GM18499 (cell line): ENCODE results near the gene CBX3.
"Not testable (repeated sequence)": the region's sequence is repeated elsewhere in the genome, so short reads cannot be mapped to it uniquely, and the experiment has no call there.

Experiments used
- ATAC-seq: cut with Tn5 transposase; IDR thresholded peaks from one replicate; pipeline ENCODE4 v1.9.1; 2021; ENCODE audit warnings: moderate number of reproducible peaks; ENCODE audit not compliant: insufficient read depth, unreplicated experiment

CBX3 gene

DNA sequence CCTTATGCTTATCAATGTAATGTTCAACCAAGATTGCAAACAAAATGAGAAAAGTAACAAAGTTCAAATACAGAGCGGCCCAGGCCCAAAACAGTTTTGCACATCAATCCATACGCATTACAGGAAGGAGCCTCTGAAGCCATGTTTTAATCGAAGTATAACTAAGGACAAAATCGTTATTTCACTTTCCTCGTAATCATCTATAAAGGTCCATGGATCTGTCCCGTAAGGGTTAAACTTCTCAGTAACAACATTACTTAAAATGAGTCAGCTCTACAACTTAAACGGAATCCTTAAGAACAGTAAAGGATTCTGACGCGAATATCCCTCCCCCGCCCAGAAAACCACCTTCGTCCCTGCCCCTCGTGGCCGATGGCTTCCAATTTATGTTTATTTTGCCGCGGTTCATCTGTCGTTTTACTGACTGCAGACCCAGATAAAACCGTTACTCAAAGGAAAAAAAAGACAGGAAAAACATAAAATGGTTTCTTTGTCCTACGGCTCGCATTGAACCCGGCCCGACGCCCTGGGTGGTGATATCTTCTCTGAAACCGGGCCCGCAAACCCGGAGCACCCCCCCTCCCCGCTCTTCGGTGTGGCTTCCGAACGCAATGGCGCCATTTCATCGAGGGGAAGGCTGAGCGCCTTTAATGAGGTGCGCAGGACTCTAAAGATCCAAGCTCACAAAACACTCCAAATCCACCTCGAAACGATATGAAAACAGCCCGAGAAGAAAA lies 2.1 kb upstream of the CBX3 start:
- ATAC-seq = no peak

DNA sequence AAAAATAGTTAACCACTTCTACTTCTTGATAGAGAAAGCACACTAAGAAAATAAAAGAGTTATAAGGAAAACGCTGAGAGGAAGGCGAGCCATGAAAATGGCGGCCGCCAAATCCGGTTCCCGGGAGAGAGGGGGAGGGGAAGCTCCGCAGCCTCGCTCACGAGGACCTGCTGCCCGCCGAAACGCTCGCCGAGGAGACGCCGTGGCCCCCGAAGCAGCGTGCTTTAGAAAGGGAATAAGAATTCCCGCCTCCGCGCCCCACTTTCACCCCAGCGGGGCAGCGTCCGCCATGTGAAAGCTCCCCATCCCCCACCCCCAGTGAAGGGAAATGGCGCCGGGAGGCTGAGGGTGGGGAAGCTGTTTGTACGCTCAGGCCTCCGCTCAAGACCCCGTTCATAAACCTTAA lies 1.5 kb upstream of the CBX3 start:
- peak; percentile 1 for ATAC-seq

DNA sequence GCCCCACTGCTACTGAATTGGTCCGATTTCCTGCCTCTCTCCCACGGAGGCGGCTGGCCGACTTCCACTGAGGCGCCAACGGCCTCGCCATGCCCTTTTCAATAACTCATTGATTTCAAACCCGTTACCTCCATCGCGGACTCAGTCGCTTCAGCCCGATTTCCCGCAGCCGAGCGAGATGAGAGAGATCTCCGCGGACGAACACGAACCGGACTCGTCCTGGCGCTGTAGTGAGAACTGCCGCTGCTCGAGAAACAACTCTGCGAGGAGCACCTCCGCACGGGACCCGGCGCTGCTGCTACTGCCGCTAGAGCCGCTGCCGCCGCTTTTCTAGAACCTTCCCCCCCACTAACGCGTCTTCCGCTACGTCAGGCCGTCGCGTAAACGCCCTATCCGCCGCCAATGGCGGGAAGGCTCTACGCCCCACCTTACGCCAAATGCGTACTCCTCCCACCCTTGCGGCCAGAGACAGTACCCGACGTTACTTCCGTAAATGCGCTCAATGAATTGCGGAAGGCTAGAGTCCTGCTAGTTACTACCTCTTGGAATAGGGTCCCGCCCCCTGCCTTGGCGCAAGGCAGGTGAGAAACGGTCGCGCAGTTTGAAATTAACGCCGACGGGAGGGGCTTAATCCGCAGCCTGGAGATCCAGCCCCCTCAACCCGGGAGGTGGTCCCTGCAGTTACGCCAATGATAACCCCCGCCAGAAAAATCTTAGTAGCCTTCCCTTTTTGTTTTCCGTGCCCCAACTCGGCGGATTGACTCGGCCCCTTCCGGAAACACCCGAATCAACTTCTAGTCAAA lies 900 bp upstream of the CBX3 start, which contains the start of gene HNRNPA2B1:
Gene HNRNPA2B1 (minus strand): TSS at position 303 of the 803 bp plus-strand sequence. CDS start 169 bp downstream, at position 134.
- peak; percentile 48 for ATAC-seq

DNA sequence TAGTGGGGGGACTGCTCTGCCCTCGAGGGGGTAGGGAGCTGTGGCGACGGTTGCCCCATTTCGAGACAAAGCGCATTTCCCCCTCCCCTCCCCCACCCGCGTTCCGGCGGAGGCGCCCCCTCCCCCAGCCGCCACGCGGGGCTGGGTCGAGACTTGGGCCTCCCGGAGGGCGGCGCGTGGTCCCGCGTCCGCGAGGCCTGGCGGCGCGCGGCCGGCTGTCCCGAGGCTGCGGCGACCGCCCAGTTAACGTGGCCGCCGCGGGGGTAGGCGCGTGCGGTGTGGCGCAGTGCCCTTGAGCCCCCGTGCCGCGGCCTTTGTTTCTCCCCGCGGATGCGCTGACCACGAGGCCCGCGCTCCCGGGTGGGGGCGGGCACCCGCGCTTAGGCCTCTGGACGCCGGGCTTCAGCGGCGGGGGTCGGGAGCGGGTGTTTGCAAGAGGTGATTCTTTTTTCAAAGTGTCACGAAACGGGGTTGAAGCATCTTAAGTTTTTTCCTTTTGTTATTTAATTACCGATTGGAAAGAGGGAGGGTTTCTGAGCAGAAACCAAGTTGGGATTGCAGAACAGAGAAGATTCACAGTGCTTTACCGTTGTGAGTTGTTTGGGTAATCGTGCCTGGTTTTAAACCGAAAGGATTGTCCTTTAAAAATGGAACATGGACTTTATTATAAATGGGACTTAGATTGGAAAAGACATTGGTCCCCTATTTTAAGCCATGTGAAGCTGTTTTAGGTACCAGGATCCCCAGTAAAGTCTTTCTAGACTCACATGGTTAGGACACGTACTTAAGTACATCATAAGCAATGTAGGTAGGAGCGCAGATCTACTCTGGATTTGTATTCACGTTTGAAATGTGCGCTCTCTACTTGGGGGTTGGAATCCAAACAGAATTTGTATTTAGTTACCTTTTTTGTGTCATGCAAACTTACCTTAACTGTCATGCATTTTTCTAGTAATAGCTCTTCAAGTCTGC lies 760 bp downstream of the CBX3 start:
- ATAC-seq = no peak

GRCh38 chr7:26203016-26203415 lies 1.5 kb downstream of the CBX3 start:
- no peak for ATAC-seq

- no peak for ATAC-seq
Observed at GRCh38 chr7:26208040-26208439, 6.5 kb downstream of the CBX3 start.

DNA sequence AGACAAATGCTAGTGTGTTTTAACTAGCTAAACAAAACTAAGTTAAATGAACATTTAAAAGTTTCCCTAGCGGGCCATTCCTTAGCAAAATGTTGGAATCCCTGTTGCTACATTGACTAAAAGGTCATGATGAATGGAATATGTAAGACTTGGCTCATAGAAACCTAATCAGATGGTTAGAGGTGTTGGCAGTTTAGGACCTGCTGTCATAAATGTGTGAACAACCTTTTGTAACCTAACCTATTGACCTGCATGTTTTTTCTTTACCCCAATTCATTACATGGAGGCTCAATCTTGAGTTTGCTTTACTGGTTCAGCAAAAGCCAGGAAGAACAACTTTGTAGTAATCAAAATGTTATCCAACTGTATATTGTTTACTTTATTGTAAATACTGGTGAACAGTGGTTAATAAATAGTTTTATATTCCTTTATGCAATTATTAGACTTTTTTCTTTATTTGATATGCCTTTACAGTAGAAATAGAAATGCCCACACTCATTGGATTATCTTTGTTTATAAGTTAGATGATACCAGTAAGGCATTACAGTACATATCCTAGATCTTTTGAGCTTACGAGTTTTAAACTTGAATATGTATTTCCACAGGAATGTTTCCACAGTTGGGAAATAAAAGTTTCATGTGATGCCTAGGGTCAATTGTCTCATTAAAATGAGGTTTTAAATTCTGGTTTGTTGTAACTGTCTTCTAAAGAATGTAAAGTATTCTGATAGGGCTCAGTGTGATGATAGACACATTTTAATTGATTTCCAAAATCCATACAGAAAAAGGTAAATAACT lies 11.6 kb downstream of the CBX3 start:
- ATAC-seq = no peak

DNA sequence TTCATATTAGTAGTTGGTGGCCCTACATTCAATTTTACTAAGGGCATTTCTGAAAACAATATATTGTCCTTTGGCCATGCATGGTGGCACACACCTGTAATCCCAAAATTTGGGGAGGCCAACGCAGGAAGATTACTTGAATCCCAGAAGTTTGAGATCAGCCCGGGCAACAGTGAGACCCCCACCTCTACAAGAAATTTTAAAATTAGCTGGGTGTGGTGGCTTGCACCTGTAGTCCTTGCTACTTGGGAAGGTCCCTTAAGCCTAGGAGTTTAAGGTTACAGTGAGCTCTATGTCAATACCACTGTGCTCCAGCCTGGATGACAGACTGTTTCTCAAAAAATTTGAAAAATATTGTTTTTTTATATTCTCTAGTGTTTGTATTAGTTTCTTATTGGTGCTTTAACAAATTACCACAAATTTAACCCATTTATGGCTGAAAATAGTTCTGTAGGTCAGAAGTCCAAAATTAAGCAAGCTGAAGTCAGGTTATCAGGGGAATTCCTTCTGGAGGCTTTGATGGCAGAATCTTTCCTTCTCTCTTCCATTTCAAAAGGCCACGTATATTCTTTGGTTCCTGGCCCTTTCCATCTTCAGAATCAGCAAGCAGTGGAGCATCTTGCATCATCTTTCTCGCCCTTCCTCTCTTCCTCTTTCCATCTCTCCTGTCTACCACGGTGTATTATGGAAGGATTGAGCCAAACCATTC lies 12.4 kb downstream of the CBX3 start:
- ATAC-seq = no peak

GRCh38 chr7:26216049-26216448 lies 14.5 kb downstream of the CBX3 start:
- ATAC-seq = no peak

DNA sequence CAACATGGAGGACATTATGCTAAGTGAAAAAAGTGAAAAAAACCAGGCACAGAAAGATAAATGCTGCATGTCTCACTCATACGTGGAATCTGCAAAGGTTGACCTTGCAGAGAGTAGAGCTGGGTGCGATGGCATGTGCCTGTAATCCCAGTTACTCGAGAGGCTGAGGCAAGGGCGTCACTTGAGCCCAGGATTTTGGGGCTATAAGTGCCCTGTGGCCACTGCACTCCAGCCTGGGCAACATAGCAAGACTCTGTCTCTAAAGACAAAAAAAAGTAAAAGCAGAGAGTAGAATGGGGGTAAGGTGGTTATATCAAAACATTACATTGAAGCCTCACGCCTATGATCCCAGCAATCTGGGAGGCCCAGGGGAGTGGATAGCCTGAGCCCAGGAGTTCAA lies 22.8 kb downstream of the CBX3 start:
- ATAC-seq = no peak

DNA sequence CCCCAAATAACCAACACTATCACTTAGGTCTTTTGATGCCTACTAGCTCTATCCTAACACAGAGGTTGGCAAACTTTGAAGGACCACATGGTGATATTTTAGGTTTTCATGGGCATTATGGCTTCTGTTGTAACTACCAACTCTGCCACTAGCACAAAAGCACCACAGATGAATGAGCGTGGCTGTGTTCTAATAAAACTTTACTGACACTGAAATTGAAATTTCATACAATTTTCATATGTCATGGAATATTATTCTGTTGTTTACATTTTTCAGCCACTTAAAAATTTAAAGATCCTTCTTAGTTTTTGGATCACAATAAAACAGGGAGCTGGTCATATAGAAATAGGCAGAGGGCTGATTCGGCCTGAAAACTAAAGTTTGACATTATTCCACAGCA lies 26.4 kb downstream of the CBX3 start:
- ATAC-seq = no peak

DNA sequence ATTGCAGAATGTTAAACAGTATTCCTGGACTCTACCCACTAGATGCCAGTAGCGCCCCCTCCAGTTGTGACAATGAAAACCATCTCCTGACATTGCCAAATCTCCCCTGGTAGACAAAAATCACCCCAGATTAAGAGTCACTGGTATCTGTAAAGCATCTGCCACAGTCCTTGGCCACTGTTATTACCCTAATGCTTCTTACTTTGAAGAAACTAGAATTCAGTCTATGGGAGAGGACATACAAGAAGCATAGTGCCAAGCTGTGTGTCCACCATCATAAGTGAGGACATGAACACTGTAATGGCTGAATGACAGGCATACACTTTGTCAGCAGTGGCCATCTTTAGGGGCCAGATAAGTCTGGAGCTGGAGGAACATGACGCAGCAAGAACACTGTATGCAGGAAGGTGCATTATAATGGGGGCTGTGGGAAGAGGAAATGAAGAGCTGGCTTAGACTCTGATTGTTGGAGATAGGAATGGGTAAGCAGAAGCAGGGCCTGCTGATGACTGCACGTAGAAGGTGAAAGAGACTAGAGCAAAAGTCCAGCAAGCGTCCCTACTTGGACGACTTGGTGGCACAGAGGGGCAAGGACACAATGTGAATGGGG lies 32.5 kb downstream of the CBX3 start:
- ATAC-seq = no peak

DNA sequence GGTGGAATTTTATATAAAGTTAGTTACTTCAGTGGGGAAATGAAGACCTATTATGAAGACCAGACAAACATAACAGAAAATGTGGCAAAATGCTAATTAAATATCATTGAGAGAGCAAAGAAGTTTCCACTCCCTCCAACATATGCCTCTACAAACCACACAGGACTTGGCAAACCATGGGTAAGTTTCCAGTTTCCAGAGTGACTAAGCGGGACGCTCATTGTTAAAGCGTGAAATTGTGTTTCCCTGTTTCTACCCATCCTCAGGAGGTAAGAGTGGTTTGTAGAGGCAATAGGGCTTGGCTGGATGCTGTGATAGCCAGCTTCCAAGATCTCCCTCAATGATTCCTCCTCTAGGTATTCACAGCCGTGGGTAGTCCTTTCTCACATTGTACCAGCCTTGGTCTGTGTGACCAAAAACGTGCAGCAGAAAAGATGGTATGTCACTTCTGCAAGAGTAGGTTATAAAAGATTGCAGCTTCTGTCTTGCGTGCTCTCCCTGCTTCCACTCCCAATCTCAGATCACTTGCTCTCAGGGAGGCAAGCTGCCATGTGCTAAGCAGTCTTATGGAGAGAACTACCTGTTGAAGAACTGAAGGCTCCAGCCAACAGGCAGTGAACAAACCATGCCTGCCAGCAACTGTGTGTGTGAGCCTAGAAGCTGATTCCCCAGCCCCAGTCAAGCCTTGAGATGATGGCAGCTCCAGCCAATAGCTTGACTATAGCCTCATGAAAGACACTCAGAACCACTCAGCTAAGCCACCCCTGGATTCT lies 35.7 kb downstream of the CBX3 start:
- ATAC-seq = no peak

- no peak for ATAC-seq
Observed at GRCh38 chr7:26238032-26238431, 36.5 kb downstream of the CBX3 start.

GRCh38 chr7:26245150-26245549 lies 43.6 kb downstream of the CBX3 start:
- ATAC-seq = no peak

GRCh38 chr7:26250239-26250638 lies 48.7 kb downstream of the CBX3 start:
- no peak for ATAC-seq

DNA sequence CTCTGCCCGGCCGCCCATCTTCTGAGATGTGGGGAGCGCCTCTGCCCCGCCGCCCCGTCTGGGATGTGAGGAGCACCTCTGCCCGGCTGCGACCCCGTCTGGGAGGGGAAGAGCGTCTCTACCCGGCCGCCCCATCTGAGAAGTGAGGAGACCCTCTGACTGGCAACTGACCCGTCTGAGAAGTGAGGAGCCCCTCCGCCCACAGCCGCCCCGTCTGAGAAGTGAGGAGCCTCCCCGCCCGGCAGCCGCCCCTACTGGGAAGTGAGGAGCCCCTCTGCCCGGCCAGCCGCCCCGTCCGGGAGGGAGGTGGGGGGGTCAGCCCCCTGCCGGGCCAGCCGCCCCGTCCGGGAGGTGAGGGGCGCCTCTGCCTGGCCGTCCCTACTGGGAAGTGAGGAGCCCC lies 60.3 kb downstream of the CBX3 start:
- ATAC-seq = not testable (repeated sequence)
